PFSK-1 (cell line): ENCODE measurements around the gene ST3GAL5.

Experiments
- POLR2AphosphoS5 ChIP-seq: IDR thresholded peaks from 2 replicates; pipeline ENCODE4 v1.6.1; 2012; ENCODE audit warnings: low read depth, mild to moderate bottlenecking, control low read depth, low read length, moderate library complexity
- REST ChIP-seq, 2 experiments: IDR thresholded peaks; 2 replicates each; pipeline versions ENCODE4 v1.6.1 to v1.8.0; 2011 to 2012; ENCODE audit warnings: low read depth in 2 of 2, low read length in 2 of 2, control low read depth in 1 of 2, inconsistent platforms in 1 of 2, mild to moderate bottlenecking in 1 of 2, moderate library complexity in 1 of 2; ENCODE audit not compliant: insufficient read depth in 1 of 2
- SIN3A ChIP-seq: IDR thresholded peaks from 2 replicates; pipeline ENCODE4 v1.6.1; 2012; ENCODE audit warnings: mild to moderate bottlenecking, low read length, moderate library complexity, borderline replicate concordance; ENCODE audit not compliant: insufficient read depth
- TAF1 ChIP-seq: IDR thresholded peaks from 2 replicates; pipeline ENCODE4 v1.6.1; 2012; ENCODE audit warnings: low read length, control low read depth, borderline replicate concordance; ENCODE audit not compliant: insufficient read depth

GRCh38 chr2:85794491-85795121, 94.2 kb downstream of the ST3GAL5 start:
- TF ChIP-seq POLR2AphosphoS5: no peak
- no peak for TF ChIP-seq TAF1
- no peak for TF ChIP-seq REST (IDR thresholded peaks at IDR 0.05; ENCODE audit: insufficient read depth in 1 of 2, low read depth in 2 of 2, low read length in 2 of 2)
- TF ChIP-seq SIN3A: no peak
